Upper lobe of right lung (tissue), 1 donor: ENCODE results near the gene WRAP73. TPM values are rescaled to one million over a fixed set of nuclear protein-coding genes. Genes with fewer than 3 reads are reported as not detected.

Source experiments
- ATAC-seq: fragments of 200-7000 bp; cut with Tn5 transposase; one replicate; pipeline ENCODE4 v1.9.1; 2020; ENCODE audit warnings: mild to moderate bottlenecking, moderate library complexity
- DNase-seq: peaks from one replicate; pipeline ENCODE4 v3.0.0-alpha.2; 2020
- H3K27ac ChIP-seq: fragments of 200-600 bp; one replicate; pipeline ENCODE4 v1.8.0; 2022
- H3K27me3 ChIP-seq: fragments of 200-600 bp; one replicate; pipeline ENCODE4 v1.8.0; 2022; ENCODE audit warnings: mild to moderate bottlenecking
- H3K36me3 ChIP-seq: fragments of 200-600 bp; one replicate; pipeline ENCODE4 v1.8.0; 2022
- H3K4me1 ChIP-seq: fragments of 200-600 bp; one replicate; pipeline ENCODE4 v1.8.0; 2022
- H3K4me3 ChIP-seq: fragments of 200-600 bp; one replicate; pipeline ENCODE4 v1.8.0; 2022; ENCODE audit warnings: mild to moderate bottlenecking
- H3K9me3 ChIP-seq: fragments of 200-600 bp; one replicate; pipeline ENCODE4 v1.8.0; 2022
- CTCF ChIP-seq: fragments of 200-600 bp; IDR thresholded peaks from one replicate; pipeline ENCODE4 v1.8.0; 2022; ENCODE audit warnings: antibody characterized with exemption
- intact Hi-C: fragments of 100-400 bp; cut with DNase I; formaldehyde crosslinking; loops from one replicate; pipeline ENCODE4 v1.11.0; 2022
- total RNA-seq: library from RNA; stranded (reverse); fragmentation: NEBNext Ultra II Directional; extraction: Animal tissue kit (Norgen Biotek cat#: 25700); gene quantifications from one replicate; pipeline ENCODE4 v1.2.1, GENCODE V29; 2021
- donor health status: DM: no; HTN: yes; CAD: no; lungs with severe emphysema.

The WRAP73 gene
- total RNA-seq, 1 donor from 2014 or later = 18.5 TPM

DNA sequence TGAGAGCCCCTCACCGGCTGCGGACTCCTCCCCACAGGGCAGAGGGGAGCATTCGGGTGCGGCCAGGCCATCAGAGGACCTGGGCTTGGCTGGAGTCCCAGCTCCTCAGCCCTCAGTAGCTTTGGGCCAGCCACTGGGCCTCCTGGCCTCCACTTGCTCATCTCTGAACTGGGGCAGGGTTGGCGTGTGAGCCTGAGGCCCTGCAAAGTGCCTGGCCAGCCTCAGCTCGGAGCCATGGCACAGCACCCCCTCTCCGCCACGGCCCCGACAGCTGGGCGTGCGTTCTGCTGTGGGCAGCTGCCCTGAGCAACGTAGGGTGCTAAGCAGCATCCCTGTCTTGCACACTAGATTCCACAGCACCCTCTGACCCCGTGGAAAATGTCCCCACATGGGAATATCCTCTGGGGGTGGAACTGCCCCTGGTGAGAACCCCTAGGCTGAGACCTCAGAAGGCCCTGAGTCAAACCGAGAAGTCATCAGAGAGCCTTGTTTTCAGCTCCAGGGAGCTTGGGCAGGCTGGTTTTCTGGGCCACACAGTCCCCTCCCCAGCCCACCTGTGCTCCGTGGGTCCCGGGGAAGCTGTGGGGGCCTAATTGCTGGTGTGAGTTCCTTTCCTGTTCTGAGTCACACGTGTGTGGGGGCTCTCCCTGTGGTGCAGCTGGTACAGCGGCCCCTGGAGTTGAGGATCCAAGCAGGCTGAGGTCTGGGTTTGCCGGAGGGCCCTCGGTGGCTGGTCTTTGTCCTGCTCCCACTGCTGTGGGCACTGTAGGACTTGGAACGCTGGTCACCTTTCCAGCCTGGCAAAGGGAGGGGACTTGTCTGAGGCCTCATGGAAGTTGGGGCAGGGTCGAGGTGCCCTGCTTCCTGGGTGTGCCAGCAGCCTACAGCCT is 26.9 kb upstream of the WRAP73 start:
- Histone ChIP-seq H3K36me3 (no peaks in the 10 kb centered on the region), H3K4me1 (peaks cover 5% of the 10 kb centered on the region), H3K9me3 (no peaks in the 10 kb centered on the region), H3K4me3 (no peak overlapping the region), H3K27ac (peak overlapping the region; percentile 1), H3K27me3 (no peaks in the 10 kb centered on the region)
- DNase-seq (no peak), ATAC-seq (no peak)
- intact Hi-C loops = no loop called here
- no peak for TF ChIP-seq CTCF

DNA sequence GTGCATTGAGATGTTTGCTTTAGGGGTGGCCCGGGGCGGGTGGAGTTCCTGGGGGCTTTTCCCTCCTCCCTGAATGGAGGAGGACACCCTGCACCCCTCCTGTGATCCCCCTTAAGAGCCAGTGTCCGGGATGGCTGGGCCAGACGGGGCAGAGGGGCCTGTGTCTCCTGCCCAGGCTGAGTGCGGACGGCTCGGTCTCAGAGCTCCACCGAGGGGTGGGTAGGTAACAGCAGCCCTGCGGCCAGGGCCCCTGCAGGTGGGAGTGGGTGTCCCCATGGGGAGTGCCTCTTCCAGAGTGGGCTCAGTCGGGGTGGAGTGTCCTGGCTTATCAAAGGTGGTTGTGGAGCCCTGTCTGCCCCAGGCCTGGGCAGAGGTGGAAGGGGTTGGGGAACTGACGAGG is 25.5 kb upstream of the WRAP73 start:
- Histone ChIP-seq H3K36me3 (no peaks in the 10 kb centered on the region), H3K9me3 (no peaks in the 10 kb centered on the region), H3K4me1 (peaks cover 5% of the 10 kb centered on the region), H3K27ac (no peak overlapping the region), H3K27me3 (no peaks in the 10 kb centered on the region), H3K4me3 (no peak overlapping the region)
- TF ChIP-seq CTCF = no peak
- intact Hi-C loops = no loop called here
- DNase-seq (no peak), ATAC-seq (no peak)

DNA sequence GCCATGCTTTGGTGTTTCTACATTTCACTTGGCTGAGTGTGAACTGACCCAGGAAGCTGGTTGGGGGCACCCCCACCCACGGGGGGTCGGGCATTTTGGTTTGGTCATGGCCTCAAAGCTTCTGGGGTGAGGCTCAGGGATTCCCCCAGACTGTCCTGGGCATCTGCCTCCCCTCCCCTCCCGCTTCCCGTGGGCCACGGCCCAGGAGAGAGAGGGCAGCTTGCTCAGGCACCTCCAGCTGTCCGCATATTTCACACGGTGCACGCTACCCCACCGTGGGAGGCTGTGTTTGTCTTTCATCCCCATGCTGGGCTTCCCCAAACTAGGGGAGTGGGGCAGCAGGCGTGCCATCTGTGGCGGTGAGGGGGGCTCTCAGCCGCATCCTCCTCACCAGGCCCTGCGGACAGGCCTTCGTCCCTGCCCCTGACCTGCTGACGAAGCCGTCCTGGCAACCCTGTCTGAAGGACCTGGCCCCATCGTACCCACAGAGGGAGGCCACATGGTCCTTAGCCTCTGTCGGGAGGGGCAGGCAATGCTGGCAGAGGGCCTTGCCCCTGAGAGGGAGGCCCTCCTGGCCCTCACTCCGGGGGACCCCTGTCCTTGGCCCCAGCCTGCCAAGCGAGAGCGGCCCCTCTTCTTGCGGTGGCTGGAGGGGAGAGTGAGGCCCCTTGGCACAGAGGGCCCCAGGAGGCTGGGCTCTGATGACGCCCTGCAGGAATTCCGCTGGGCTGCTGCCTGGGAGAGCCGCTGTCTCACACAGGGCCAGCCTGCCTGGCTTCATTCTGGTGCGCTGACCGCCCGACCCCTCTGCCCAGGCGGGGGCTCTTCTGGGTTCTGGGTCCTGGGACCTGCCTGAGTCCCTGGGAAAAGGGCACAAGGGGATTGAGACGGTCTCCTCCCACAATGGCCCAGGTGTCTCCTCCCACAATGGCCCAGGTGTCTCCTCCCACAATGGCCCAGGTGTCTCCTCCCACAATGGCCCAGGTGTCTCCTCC is 24.5 kb upstream of the WRAP73 start:
- H3K27me3 ChIP-seq = no peaks in the 10 kb centered on the region
- no peak for TF ChIP-seq CTCF
- DNase-seq = no peak

DNA sequence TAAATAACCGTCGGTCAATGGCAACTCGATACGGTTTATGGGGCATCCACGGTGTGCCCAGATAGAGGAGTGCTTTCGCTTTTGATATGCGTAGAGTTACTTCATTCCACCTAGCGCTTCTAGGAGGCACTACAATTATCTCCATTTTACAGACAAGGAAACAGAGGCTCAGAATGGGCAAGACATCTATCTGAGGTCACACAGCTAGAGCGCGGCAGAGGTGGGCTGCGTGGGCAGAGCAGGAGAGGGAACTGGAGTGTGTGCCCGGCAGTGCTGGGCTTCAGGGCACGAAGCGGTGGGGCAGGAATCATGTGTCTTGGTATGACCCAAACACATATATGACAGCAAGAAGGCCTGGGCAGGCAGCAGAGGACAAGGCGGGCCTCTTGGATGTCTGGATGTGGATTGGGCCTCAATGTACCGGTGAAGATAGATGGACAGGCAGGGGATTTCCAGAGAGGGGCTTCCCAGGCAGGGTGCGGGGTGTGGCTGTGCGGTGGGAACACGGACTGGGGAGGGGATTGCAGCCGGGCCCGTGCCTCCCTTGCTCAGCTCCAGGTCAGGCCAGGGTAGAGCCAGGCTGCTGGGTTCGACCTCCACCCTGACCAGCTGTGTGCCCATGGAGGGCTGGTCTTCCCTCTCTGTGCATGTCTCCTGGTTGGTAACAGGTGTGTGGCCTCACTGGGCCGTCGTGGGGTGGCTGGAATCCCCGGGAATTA is 23.6 kb upstream of the WRAP73 start:
- no peak for TF ChIP-seq CTCF
- intact Hi-C loops = no loop called here
- H3K9me3 ChIP-seq = no peaks in the 10 kb centered on the region

More for the DNA sequence above, 24.5 kb upstream of the WRAP73 start:
- Histone ChIP-seq H3K9me3 (no peaks in the 10 kb centered on the region), H3K4me3 (no peak overlapping the region), H3K36me3 (no peaks in the 10 kb centered on the region), H3K4me1 (peaks cover 5% of the 10 kb centered on the region), H3K27ac (no peak overlapping the region)
- intact Hi-C loops = no loop called here
- ATAC-seq = peak; percentile 14

DNA sequence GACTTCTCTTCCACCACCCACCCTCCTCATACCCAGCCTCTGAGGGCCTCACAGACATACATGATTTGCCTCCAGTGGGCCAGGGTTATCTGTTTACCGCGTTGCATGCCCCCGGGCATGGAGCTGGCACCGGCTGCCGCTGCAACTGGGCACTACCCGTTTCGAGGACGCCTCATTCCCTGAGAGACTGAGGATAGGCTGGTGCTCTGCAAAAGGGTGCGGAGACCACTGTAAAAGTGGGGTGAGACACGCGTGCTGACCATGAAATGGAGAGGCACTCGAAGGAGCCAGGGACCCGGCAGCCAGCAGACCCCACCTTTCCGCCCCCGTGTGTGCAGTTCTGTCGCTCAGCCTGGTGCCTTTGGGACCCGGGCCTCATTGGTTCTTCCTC is 23.1 kb upstream of the WRAP73 start:
- Histone ChIP-seq H3K27me3 (no peaks in the 10 kb centered on the region), H3K4me1 (peaks cover 9% of the 10 kb centered on the region), H3K4me3 (no peak overlapping the region), H3K9me3 (no peaks in the 10 kb centered on the region), H3K36me3 (no peaks in the 10 kb centered on the region), H3K27ac (no peak overlapping the region)
- no peak for ATAC-seq
- intact Hi-C loops = no loop called here
- TF ChIP-seq CTCF = no peak
- peak; percentile 54 for DNase-seq

More for the DNA sequence above, 23.6 kb upstream of the WRAP73 start:
- no peak overlapping the region for H3K27ac ChIP-seq
- no peaks in the 10 kb centered on the region for H3K36me3 ChIP-seq
- no peak overlapping the region for H3K4me3 ChIP-seq
- no peak for ATAC-seq
- no peaks in the 10 kb centered on the region for H3K27me3 ChIP-seq
- peaks cover 8% of the 10 kb centered on the region for H3K4me1 ChIP-seq
- peak; percentile 37 for DNase-seq
